GM12874 (cell line): Measurements from ENCODE around the gene KITLG.

ENCODE experiments used
- TF ChIP-seq, protein P1 (sequence below): IDR thresholded peaks from 2 replicates; pipeline ENCODE4 v1.5.1; 2011; ENCODE audit warnings: low read depth, mild to moderate bottlenecking, control low read depth, low read length, moderate library complexity; ENCODE audit not compliant: insufficient read depth

KITLG gene, protein sequence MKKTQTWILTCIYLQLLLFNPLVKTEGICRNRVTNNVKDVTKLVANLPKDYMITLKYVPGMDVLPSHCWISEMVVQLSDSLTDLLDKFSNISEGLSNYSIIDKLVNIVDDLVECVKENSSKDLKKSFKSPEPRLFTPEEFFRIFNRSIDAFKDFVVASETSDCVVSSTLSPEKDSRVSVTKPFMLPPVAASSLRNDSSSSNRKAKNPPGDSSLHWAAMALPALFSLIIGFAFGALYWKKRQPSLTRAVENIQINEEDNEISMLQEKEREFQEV

DNA sequence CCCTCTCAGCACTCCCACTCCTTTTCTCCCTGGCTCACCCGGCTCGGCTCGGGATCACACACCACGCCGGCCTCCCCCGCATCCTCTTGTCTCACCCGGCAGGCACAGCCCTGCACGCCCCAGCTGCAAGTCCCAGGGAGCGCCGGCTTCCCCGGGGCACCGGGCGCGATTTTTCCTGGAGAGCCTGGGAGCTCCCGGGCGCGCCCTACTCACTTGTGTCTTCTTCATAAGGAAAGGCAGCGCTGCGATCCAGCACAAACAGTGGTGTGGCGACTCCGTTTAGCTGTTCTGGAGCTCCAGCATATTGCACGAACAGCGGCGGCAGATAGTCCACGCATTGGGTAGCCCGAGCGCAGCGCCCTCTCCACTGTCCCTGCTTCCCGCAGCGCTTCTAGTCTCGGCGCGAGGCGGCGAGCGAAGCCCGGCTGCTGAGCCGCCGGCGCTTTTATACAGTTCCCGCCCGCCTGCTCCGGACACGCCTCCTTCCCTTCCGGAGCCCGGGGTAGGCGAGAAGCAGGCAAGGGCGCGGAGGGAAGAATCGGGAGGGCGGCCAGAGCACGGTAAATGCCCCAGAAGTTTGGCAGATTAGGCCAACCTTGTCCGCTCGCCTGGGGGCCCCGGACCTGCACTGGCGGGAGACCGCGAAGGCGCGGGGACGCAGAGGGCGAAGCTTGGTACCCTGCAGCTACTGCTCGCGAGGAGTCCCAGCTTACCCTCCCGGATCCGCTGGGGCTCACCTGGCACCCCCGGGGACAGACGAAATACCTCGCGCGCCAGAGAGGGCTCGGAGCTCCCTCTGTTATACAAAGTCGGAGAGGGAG, at the start of gene KITLG:
KITLG (minus strand) TSS at position 421 of the 821 bp plus-strand sequence; CDS start at position 228, 193 bp downstream.
- TF ChIP-seq, protein P1, sequence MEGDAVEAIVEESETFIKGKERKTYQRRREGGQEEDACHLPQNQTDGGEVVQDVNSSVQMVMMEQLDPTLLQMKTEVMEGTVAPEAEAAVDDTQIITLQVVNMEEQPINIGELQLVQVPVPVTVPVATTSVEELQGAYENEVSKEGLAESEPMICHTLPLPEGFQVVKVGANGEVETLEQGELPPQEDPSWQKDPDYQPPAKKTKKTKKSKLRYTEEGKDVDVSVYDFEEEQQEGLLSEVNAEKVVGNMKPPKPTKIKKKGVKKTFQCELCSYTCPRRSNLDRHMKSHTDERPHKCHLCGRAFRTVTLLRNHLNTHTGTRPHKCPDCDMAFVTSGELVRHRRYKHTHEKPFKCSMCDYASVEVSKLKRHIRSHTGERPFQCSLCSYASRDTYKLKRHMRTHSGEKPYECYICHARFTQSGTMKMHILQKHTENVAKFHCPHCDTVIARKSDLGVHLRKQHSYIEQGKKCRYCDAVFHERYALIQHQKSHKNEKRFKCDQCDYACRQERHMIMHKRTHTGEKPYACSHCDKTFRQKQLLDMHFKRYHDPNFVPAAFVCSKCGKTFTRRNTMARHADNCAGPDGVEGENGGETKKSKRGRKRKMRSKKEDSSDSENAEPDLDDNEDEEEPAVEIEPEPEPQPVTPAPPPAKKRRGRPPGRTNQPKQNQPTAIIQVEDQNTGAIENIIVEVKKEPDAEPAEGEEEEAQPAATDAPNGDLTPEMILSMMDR = no peak

DNA sequence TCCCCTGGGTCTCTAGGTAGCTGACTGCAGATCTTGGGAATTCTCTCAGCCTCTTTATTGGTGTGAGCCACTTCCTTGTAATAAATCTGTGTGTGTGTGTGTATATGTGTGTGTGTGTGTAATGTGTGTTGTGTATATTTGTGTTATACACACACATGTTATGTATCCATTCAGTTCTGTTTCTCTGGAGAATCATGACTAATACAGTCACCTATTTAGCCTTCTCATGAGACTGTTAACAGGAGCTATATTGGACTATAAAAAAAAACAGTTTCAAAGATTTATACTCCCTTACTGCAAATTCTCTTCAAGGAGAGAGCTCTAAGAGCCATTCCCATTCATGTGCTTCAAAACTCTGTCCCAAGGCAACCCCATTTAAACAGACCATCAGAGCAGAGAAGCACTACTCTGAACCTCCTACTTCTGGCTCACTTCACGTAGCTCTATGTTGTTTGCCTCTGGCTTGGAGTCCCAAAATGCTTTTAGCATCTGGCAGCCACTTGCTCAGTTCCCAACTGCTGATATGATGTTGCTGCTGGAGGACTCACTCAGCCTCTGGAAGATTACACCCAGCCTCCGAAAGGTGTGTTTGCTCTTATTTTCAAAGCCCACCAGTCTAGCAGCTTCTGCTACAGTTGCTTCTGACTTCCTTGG, 48.7 kb upstream of the KITLG start:
- TF ChIP-seq, protein P1 = no peak

DNA sequence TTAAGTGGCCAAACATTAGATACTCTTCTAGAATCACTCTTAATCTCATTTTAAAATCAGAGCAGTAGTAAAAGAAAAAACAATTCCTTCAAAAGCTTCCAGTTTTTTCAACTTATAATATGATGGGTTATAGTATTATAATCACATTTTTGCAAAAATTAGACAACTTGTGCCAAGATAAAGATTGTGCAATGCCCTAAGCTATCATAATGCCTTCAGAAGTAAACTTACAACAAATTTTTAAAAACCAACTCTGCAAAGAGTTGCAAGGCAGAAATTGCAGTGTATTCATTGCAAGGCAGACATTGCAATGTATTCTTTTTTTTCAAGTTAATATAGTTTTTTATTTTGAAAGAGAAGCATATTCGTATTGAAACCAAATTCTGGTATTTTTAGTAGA, 47.2 kb upstream of the KITLG start:
- TF ChIP-seq, protein P1 = no peak

DNA sequence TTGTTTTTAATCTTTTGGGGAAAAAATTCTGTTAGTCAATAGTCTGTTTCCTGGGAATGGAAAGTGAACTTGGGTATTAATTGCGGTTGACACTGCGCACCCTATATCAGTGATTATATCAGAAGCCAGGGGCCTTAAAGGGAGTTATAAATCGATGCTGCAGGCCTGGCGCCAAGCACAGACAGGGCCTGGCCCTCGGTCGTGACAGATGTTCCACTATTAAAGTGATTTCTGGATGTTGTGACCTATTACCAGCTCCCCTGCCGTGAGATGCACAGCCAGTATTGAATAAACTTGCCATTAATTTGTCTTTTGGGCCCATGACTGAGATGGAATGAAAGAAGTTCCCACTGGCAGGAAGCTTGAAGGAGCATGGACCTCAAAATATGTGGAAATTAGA, 45.1 kb upstream of the KITLG start:
- TF ChIP-seq, protein P1 = no peak

DNA sequence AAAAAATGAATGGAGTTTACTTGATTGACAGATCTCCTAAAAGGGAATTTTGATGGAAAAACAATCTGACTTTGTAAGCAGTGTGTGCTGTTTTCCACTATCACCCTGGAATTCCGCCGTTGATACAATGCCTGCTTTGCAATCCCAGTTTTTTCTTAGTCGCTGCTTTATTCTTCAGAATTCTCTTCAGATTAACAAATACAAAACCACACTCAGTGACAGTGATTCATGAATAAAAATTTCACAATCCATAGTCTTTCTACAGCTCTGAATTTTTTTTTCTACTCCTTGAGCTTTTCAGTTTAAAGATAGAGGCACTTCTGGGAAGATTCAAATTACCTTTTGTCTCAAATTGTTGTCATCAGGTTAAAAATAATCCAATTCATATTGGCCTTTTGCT, 44.6 kb upstream of the KITLG start:
- TF ChIP-seq, protein P1 = no peak

DNA sequence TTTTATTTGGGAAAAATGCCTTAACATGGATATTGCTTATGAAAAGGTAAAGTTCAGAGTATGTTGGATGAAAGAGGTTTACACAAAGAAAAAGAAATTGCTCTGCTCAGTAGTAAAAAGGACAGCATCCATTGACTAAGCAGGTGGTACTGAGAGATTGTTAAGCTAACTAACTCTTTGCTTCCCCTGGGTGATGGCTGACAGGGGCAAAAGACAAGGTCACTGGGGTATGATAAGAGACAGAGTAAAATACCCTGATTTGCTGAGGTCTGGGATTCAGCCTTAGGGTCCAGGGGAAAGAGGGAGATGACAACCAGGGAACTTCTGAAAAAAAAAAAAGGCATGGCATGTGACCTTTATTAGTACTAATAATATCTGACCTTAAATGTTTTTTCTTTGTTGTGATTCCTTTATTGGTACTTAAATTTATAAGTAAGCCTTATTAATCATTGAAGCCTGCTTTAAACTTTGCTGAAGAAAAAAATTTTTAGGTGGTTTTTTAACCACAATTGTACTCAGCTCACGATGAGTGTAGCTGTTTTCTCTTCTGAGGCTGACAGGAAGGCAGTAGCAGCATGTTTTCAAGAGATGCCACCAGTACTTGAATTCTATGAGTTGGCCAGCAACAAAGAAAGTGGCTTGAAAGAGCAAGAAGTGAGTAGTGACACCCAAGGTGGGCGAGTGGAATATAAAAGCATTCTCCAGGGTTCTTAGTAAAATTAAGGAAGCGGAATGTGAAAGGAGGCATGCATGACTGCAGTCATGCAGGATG, 43.7 kb upstream of the KITLG start:
- TF ChIP-seq, protein P1 = no peak
